GM12878 (cell line): ENCODE data around the gene FAM83G. TPM values are rescaled to one million over a fixed set of nuclear protein-coding genes. Genes with fewer than 3 reads are reported as not detected.

Experiments
- ATAC-seq: fragments of 200-7000 bp; cut with Tn5 transposase; 3 replicates; pipeline ENCODE4 v1.9.1; 2020; ENCODE audit warnings: mild to moderate bottlenecking, moderate library complexity
- BruUV-seq: library from RNA; stranded (reverse); fragments of 400-500 nt; replicated peaks from 2 replicates; lab custom pipeline; 2021; lab: Mats Ljungman, UMichigan
- CTCF ChIA-PET: fragments of 300-600 bp; sonication (Branson Sonifier 250); formaldehyde crosslinking; extraction: SDS; loops from one replicate; lab custom pipeline; 2021; ENCODE audit warnings: inconsistent platforms; lab: Yijun Ruan, JAX
- POLR2A ChIA-PET: fragments of 350-600 bp; formaldehyde crosslinking; extraction: SDS; loops from one replicate; lab custom pipeline; 2021; ENCODE audit warnings: inconsistent platforms; lab: Charles Lee
- RAD21 ChIA-PET: fragments of 300-600 bp; sonication (Branson Sonifier 250); formaldehyde crosslinking; loops from one replicate; lab custom pipeline; 2023; ENCODE audit warnings: antibody characterized with exemption; ENCODE audit not compliant: unreplicated experiment; lab: Charles Lee
- SMC1A ChIA-PET: fragments of 300-600 bp; sonication (Branson Sonifier 250); formaldehyde crosslinking; loops from one replicate; lab custom pipeline; 2023; ENCODE audit not compliant: unreplicated experiment, uncharacterized antibody; lab: Charles Lee
- DNase-seq: peaks from one replicate; pipeline ENCODE4 v3.0.0-alpha.2; 2011; ENCODE audit warnings: low read depth, low spot score
- FAIRE-seq: peaks from 3 replicates; lab custom pipeline; 2011; peaks lifted over from hg19 to GRCh38; lab: Jason Lieb, UNC
- H2AFZ ChIP-seq: 2 replicates; pipeline ENCODE4 v1.6.0; 2011; ENCODE audit warnings: low read depth, low read length, control low read depth; ENCODE audit not compliant: control insufficient read depth
- H3K27ac ChIP-seq: 2 replicates; pipeline ENCODE4 v1.5.1; 2011; ENCODE audit warnings: control low read depth; ENCODE audit not compliant: control insufficient read depth, insufficient read depth
- H3K27me3 ChIP-seq, 2 experiments: replicated peaks in 1 of 2; 2 replicates each; pipeline versions ENCODE4 v1.6.0 to v1.6.1; 2011; ENCODE audit warnings: low read length in 1 of 2; ENCODE audit not compliant: control insufficient read depth in 2 of 2, insufficient read depth in 2 of 2
- H3K36me3 ChIP-seq, 2 experiments: 2 replicates each; pipeline ENCODE4 v1.5.1; 2011; ENCODE audit warnings: low read length in 1 of 2; ENCODE audit not compliant: control insufficient read depth in 2 of 2, insufficient read depth in 2 of 2
- H3K4me1 ChIP-seq: 2 replicates; pipeline ENCODE4 v1.6.1; 2011; ENCODE audit warnings: mild to moderate bottlenecking, low read length, moderate library complexity, mixed read lengths; ENCODE audit not compliant: control insufficient read depth, insufficient read depth
- H3K4me2 ChIP-seq: 2 replicates; pipeline ENCODE4 v1.6.0; 2011; ENCODE audit warnings: control low read depth; ENCODE audit not compliant: control insufficient read depth, insufficient read depth
- H3K4me3 ChIP-seq: fragments of 200-600 bp; sonication (generic); 2 replicates; pipeline ENCODE4 v1.5.1; 2016
- H3K79me2 ChIP-seq: 2 replicates; pipeline ENCODE4 v1.6.0; 2011; ENCODE audit warnings: low read length; ENCODE audit not compliant: control insufficient read depth, insufficient read depth
- H3K9ac ChIP-seq: 2 replicates; pipeline ENCODE4 v1.8.0; 2011; ENCODE audit warnings: low read length, control low read depth, mixed read lengths; ENCODE audit not compliant: control insufficient read depth, insufficient read depth
- H3K9me3 ChIP-seq: replicated peaks from 3 replicates; pipeline ENCODE4 v1.5.1; 2011; ENCODE audit warnings: mild to moderate bottlenecking, low read length; ENCODE audit not compliant: control insufficient read depth, insufficient read depth
- H4K20me1 ChIP-seq: 2 replicates; pipeline ENCODE4 v1.6.0; 2011; ENCODE audit not compliant: control insufficient read depth, insufficient read depth
- BHLHE40 ChIP-seq, 2 experiments: fragments of 450-650 bp in 1 of 2; IDR thresholded peaks; 2 replicates each; pipeline ENCODE4 v1.6.1; 2011 to 2017; ENCODE audit warnings: low read depth in 2 of 2, borderline replicate concordance in 1 of 2, improper control_type of control experiment in 1 of 2, low read length in 1 of 2, mild to moderate bottlenecking in 1 of 2
- HDGF ChIP-seq: fragments of 450-650 bp; IDR thresholded peaks from 2 replicates; pipeline ENCODE4 v1.6.1; 2016; ENCODE audit warnings: antibody characterized with exemption
- NBN ChIP-seq: fragments of 450-650 bp; IDR thresholded peaks from 2 replicates; pipeline ENCODE4 v1.6.1; 2016
- NR2C2 ChIP-seq: IDR thresholded peaks from 2 replicates; pipeline ENCODE4 v1.6.1; 2011; ENCODE audit warnings: borderline replicate concordance, low read depth; ENCODE audit not compliant: control insufficient read depth, insufficient read length
- POLR2AphosphoS5 ChIP-seq: IDR thresholded peaks from 2 replicates; pipeline ENCODE4 v1.6.1; 2011; ENCODE audit warnings: mild to moderate bottlenecking, low read length, inconsistent platforms
- RUNX3 ChIP-seq: IDR thresholded peaks from 2 replicates; pipeline ENCODE4 v1.6.1; 2012; ENCODE audit warnings: low read length, inconsistent platforms
- SMAD1 ChIP-seq: fragments of 450-650 bp; IDR thresholded peaks from 2 replicates; pipeline ENCODE4 v1.6.1; 2018; ENCODE audit warnings: mild to moderate bottlenecking, low read depth; ENCODE audit not compliant: partially characterized antibody
- TBL1XR1 ChIP-seq: IDR thresholded peaks from 2 replicates; pipeline ENCODE4 v1.6.1; 2012; ENCODE audit warnings: low read depth, low read length, improper control_type of control experiment
- WGBS: methylation state at CpG from one replicate; pipeline ENCODE4 v1.1.6; 2016; ENCODE audit warnings: low lambda C conversion rate; ENCODE audit not compliant: insufficient replicate concordance, insufficient coverage; ENCODE audit errors: missing lambda C conversion rate; 5-methylcytosine and 5-hydroxymethylcytosine counted together
- in situ Hi-C: fragments of 300-500 bp; cut with MboI; formaldehyde crosslinking; loops from 9 replicates; pipeline ENCODE4 v1.14.3; 2018; ENCODE audit warnings: mixed read lengths
- intact Hi-C: fragments of 100-400 bp; cut with micrococcal nuclease; formaldehyde crosslinking; loops from one replicate; pipeline ENCODE4 v1.14.2; 2022; ENCODE audit not compliant: unreplicated experiment
- polyA plus RNA-seq, 11 experiments: library from polyadenylated mRNA; depleted of rRNA in 4 of 11; unstranded in 6 of 11; stranded (reverse) in 5 of 11; fragments of >200 nt; fragmentation: Nextera tagmentation in 4 of 11; fragmentation: Illumina TruSeq in 1 of 11; extraction: Ambion mirVana in 4 of 11; extraction: Trizol in 1 of 11; gene quantifications; 1 replicate in 1 of 11; 2 replicates in 10 of 11; pipeline versions ENCODE4 v1.2.1 to v1.2.3, GENCODE V29; 2011 to 2016; ENCODE audit warnings: inconsistent platforms in 2 of 11, missing spikeins in 2 of 11, low read depth in 1 of 11
- total RNA-seq, 4 experiments: library from RNA; depleted of rRNA in 3 of 4; stranded (reverse); fragments of >200 nt in 3 of 4; fragmentation: Illumina TruSeq in 1 of 4; extraction: Trizol in 1 of 4; gene quantifications; 2 replicates each; pipeline versions ENCODE4 v1.2.1 to v1.2.3, GENCODE V29; 2013 to 2021
- TF ChIP-seq, protein P1 (sequence below): fragments of 450-650 bp; IDR thresholded peaks from 2 replicates; pipeline ENCODE4 v1.6.1; 2017; ENCODE audit warnings: mild to moderate bottlenecking, moderate library complexity
- TF ChIP-seq, protein P2 (sequence below): fragments of 450-650 bp; IDR thresholded peaks from 2 replicates; pipeline ENCODE4 v1.6.1; 2017; ENCODE audit warnings: mild to moderate bottlenecking, moderate library complexity
- TF ChIP-seq, protein P3 (sequence below): fragments of 450-650 bp; IDR thresholded peaks from 2 replicates; pipeline ENCODE4 v1.6.1; 2018; ENCODE audit warnings: borderline replicate concordance, mild to moderate bottlenecking; ENCODE audit not compliant: partially characterized antibody

Gene FAM83G
- total and polyA plus RNA-seq, 10 of the 15 experiments (the other 5 are each of a cell fraction or from before 2014, with no cell fraction given), result 0.03 to 16.7 (median 6.5) TPM

- POLR2A ChIA-PET, result interaction anchor here (1.3 kb wide), 1 partner anchor 62 kb away, joined by 7 read pairs; no protein-coding TSS in a partner anchor
- Histone ChIP-seq H3K36me3 (peaks cover 10 to 13% of the 10 kb centered on the region in 2 experiments; a peak in 3 of 4 replicates), H4K20me1 (no peaks in the 10 kb centered on the region), H3K27ac (peak overlapping the region; percentile 98), H3K27me3 (no peaks in the 10 kb centered on the region), H3K9ac (peak overlapping the region; percentile 63), H3K4me1 (peaks cover 28% of the 10 kb centered on the region), H3K79me2 (peaks cover 20% of the 10 kb centered on the region), H3K4me2 (peak overlapping the region; percentile 55), H2AFZ (no peak overlapping the region), H3K4me3 (peak overlapping the region; percentile 37), H3K9me3 (no peaks in the 10 kb centered on the region)
- in situ Hi-C loops, result loop anchor here (5.0 to 25.0 kb wide), 2 partner anchors 64 to 1934 kb away; partner anchors contain the start of gene PRPSAP2
- intact Hi-C loops, result loop anchor here (1.0 kb wide), 1 partner anchor 21 kb away; no protein-coding TSS in a partner anchor
- DNase-seq, result peak; percentile 66
- peak; percentile 62 for ATAC-seq
- SMC1A ChIA-PET, result interaction anchor here (1.0 to 2.0 kb wide), 4 partner anchors 17 to 62 kb away, joined by 3 to 6 read pairs (median 5); no protein-coding TSS in a partner anchor
- TSS peak; percentile 61 for BruUV-seq
- WGBS, result 0% methylated on average over 6 of the region's 6 CpGs
- CTCF ChIA-PET, result interaction anchor here (0.6 to 1.0 kb wide), 3 partner anchors 20 to 40 kb away, joined by 3 to 4 read pairs (median 3); no protein-coding TSS in a partner anchor
- peak; percentile 18 for FAIRE-seq
- RAD21 ChIA-PET, result interaction anchor here (0.6 to 1.3 kb wide), 4 partner anchors 21 to 63 kb away, joined by 3 to 7 read pairs (median 4); partner anchors contain the start of gene PRPSAP2
- TF ChIP-seq SMAD1 (peak; percentile 57), HDGF (0 out of 2 replicates have a peak, but pooled peaks have one; percentile 32), RUNX3 (peak; percentile 60), POLR2AphosphoS5 (peak; percentile 62), TBL1XR1 (0 out of 2 replicates have a peak, but pooled peaks have one; percentile 33), NBN (peak; percentile 61), NR2C2 (no peak), BHLHE40 (IDR thresholded peaks at IDR 0.05; ENCODE audit: borderline replicate concordance in 1 of 2, low read depth in 2 of 2, low read length in 1 of 2) (peak; percentile 11 to 19; a peak in 1 of 4 replicates)
- TF ChIP-seq, protein P1, sequence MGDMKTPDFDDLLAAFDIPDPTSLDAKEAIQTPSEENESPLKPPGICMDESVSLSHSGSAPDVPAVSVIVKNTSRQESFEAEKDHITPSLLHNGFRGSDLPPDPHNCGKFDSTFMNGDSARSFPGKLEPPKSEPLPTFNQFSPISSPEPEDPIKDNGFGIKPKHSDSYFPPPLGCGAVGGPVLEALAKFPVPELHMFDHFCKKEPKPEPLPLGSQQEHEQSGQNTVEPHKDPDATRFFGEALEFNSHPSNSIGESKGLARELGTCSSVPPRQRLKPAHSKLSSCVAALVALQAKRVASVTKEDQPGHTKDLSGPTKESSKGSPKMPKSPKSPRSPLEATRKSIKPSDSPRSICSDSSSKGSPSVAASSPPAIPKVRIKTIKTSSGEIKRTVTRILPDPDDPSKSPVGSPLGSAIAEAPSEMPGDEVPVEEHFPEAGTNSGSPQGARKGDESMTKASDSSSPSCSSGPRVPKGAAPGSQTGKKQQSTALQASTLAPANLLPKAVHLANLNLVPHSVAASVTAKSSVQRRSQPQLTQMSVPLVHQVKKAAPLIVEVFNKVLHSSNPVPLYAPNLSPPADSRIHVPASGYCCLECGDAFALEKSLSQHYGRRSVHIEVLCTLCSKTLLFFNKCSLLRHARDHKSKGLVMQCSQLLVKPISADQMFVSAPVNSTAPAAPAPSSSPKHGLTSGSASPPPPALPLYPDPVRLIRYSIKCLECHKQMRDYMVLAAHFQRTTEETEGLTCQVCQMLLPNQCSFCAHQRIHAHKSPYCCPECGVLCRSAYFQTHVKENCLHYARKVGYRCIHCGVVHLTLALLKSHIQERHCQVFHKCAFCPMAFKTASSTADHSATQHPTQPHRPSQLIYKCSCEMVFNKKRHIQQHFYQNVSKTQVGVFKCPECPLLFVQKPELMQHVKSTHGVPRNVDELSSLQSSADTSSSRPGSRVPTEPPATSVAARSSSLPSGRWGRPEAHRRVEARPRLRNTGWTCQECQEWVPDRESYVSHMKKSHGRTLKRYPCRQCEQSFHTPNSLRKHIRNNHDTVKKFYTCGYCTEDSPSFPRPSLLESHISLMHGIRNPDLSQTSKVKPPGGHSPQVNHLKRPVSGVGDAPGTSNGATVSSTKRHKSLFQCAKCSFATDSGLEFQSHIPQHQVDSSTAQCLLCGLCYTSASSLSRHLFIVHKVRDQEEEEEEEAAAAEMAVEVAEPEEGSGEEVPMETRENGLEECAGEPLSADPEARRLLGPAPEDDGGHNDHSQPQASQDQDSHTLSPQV, result peak; percentile 24; the same call in 1 of the 2 replicates
- TF ChIP-seq, protein P2, sequence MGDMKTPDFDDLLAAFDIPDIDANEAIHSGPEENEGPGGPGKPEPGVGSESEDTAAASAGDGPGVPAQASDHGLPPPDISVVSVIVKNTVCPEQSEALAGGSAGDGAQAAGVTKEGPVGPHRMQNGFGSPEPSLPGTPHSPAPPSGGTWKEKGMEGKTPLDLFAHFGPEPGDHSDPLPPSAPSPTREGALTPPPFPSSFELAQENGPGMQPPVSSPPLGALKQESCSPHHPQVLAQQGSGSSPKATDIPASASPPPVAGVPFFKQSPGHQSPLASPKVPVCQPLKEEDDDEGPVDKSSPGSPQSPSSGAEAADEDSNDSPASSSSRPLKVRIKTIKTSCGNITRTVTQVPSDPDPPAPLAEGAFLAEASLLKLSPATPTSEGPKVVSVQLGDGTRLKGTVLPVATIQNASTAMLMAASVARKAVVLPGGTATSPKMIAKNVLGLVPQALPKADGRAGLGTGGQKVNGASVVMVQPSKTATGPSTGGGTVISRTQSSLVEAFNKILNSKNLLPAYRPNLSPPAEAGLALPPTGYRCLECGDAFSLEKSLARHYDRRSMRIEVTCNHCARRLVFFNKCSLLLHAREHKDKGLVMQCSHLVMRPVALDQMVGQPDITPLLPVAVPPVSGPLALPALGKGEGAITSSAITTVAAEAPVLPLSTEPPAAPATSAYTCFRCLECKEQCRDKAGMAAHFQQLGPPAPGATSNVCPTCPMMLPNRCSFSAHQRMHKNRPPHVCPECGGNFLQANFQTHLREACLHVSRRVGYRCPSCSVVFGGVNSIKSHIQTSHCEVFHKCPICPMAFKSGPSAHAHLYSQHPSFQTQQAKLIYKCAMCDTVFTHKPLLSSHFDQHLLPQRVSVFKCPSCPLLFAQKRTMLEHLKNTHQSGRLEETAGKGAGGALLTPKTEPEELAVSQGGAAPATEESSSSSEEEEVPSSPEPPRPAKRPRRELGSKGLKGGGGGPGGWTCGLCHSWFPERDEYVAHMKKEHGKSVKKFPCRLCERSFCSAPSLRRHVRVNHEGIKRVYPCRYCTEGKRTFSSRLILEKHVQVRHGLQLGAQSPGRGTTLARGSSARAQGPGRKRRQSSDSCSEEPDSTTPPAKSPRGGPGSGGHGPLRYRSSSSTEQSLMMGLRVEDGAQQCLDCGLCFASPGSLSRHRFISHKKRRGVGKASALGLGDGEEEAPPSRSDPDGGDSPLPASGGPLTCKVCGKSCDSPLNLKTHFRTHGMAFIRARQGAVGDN, result peak; percentile 67
- TF ChIP-seq, protein P3, sequence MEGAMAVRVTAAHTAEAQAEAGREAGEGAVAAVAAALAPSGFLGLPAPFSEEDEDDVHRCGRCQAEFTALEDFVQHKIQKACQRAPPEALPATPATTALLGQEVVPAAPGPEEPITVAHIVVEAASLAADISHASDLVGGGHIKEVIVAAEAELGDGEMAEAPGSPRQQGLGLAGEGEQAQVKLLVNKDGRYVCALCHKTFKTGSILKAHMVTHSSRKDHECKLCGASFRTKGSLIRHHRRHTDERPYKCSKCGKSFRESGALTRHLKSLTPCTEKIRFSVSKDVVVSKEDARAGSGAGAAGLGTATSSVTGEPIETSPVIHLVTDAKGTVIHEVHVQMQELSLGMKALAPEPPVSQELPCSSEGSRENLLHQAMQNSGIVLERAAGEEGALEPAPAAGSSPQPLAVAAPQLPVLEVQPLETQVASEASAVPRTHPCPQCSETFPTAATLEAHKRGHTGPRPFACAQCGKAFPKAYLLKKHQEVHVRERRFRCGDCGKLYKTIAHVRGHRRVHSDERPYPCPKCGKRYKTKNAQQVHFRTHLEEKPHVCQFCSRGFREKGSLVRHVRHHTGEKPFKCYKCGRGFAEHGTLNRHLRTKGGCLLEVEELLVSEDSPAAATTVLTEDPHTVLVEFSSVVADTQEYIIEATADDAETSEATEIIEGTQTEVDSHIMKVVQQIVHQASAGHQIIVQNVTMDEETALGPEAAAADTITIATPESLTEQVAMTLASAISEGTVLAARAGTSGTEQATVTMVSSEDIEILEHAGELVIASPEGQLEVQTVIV, result no peak
Measured at GRCh38 chr17:18920911-18921441, 83.6 kb downstream of the FAM83G start.
